ENCODE data around the gene MYOG. TPM values are rescaled to one million over a fixed set of nuclear protein-coding genes. Genes with fewer than 3 reads are reported as not detected.

The MYOG gene
- total and polyA plus RNA-seq, 2 of the 4 experiments (the other 2 are of a cell fraction), result not detected

DNA sequence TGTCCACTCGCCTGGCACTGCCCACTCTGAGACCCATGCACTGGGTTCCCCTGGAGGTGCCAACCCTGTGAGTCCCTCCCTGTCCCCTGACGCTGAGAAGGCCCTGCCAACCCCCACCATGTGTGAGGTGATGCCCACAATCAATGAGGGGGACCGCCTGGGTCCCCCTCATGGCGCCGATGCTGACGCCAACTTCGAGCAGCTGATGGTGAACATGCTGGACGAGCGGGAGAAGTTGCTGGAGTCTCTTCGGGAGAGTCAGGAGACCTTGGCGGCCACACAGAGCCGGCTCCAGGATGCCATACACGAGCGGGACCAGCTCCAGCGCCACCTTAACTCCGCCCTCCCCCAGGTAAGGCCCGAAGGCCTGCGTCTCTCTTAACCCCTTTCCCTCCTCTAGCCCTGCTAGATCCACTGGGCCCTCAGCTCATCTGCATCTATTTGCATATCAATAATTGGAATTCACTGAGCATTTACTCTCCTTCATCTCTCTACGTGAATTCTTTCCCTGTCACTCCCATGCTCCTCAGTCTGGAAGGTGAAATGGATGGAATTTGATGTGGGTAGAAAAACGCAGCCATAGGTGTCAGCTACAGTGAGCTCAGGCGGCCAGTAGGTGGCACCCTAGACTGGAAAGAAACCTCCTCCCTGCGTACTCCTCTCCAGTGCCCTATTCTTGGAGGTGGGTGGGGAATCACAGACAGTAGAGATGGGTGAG lies 46.8 kb downstream of the MYOG start:
- dilution Hi-C loops (cut with HindIII; ENCODE audit: low sequenced_read_pairs, unreplicated experiment), result no loop called here
- Histone ChIP-seq H2AK9ac (replicated peaks; ENCODE audit: low read depth, low read length, poor library complexity) (no peak overlapping the region), H3K4ac (ENCODE audit: low read depth, low read length) (no peak overlapping the region), H4K20me1 (ENCODE audit: insufficient read depth, low read length) (peaks cover 21% of the 10 kb centered on the region), H4K8ac (ENCODE audit: low read depth in 2 of 2, low read length in 2 of 2) (no peak overlapping the region), H3K4me2 (ENCODE audit: low read depth, low read length) (no peak overlapping the region), H3K27ac (ENCODE audit: insufficient read depth, low read length) (no peak overlapping the region), H3K79me1 (ENCODE audit: low read depth in 1 of 2, low read length in 2 of 2) (peaks cover 0 to 7% of the 10 kb centered on the region in 2 experiments; a peak in 1 of 4 replicates), H2BK5ac (ENCODE audit: low read depth, low read length, poor library complexity, severe bottlenecking) (no peak overlapping the region), H2AFZ (replicated peaks; ENCODE audit: low read length, poor library complexity) (peak overlapping the region; percentile 4), H2BK120ac (ENCODE audit: low read depth, low read length) (no peak overlapping the region), H3K27me3 (ENCODE audit: control insufficient read depth, insufficient read depth, low read length) (no peaks in the 10 kb centered on the region), H4K91ac (ENCODE audit: insufficient read depth, low read depth, low read length) (no peak overlapping the region; the same call in 1 of the 2 replicates), H4K5ac (ENCODE audit: low read depth, low read length) (no peak overlapping the region), H3K9ac (ENCODE audit: low read depth, low read length) (no peak overlapping the region), H3K56ac (ENCODE audit: extremely low read depth, insufficient read depth, low read length) (no peak overlapping the region), H3K4me3 (ENCODE audit: insufficient read depth, low read depth, low read length) (no peak overlapping the region), H2BK20ac (ENCODE audit: low read depth, low read length) (no peak overlapping the region), H3K36me3 (ENCODE audit: control insufficient read depth, insufficient read depth, low read length) (0 out of 2 replicates have a peak, but pooled peaks cover 4% of the 10 kb centered on the region), H3K23ac (ENCODE audit: low read depth, low read length) (no peak overlapping the region), H2BK15ac (ENCODE audit: low read depth, low read length) (no peak overlapping the region), H3K14ac (replicated peaks; ENCODE audit: low read depth, low read length) (no peak overlapping the region), H3K18ac (ENCODE audit: low read depth, low read length) (no peak overlapping the region), H3K9me3 (ENCODE audit: control insufficient read depth, insufficient read depth, low read length) (no peaks in the 10 kb centered on the region), H3K4me1 (ENCODE audit: control insufficient read depth, insufficient read depth, low read length) (peaks cover 25% of the 10 kb centered on the region), H2AK5ac (ENCODE audit: low read depth, low read length) (no peak overlapping the region), H3K9me1 (ENCODE audit: insufficient read depth, low read length) (0 out of 2 replicates have a peak, but pooled peaks cover 5% of the 10 kb centered on the region)
- DNase-seq (peak; percentile 65), ATAC-seq (ENCODE audit: low read depth) (peak; percentile 79)
- in situ Hi-C loops (cut with MboI; ENCODE audit: low sequenced_read_pairs), result loop anchor here (5.0 kb wide), 1 partner anchor 178 kb away; no protein-coding TSS in a partner anchor
- WGBS, 2 experiments (ENCODE audit: extremely low coverage in 2 of 2, insufficient read length in 1 of 2), result 83% methylated on average over 7 of the region's 22 CpGs; no CpG with 5 or more reads in 1 of the 2 experiments
- CTCF ChIA-PET, result interaction anchor here (0.8 to 7.2 kb wide), 20 partner anchors 10 to 240 kb away, joined by 3 to 49 read pairs (median 6); partner anchors contain the start of gene PPFIA4
- TF ChIP-seq POLR2A (IDR thresholded peaks at IDR 0.05; ENCODE audit: low read depth, low read length) (no peak), MXI1 (IDR thresholded peaks at IDR 0.05; ENCODE audit: borderline replicate concordance, low read depth, low read length) (no peak), SMC3 (IDR thresholded peaks at IDR 0.05; ENCODE audit: low read depth, low read length) (peak; percentile 76), BHLHE40 (IDR thresholded peaks at IDR 0.05; ENCODE audit: low read depth, low read length) (no peak), CHD1 (IDR thresholded peaks at IDR 0.05; ENCODE audit: low read depth, low read length) (no peak), NFE2L2 (IDR thresholded peaks at IDR 0.05; ENCODE audit: low read depth, low read length) (no peak), CEBPB (IDR thresholded peaks at IDR 0.05; ENCODE audit: low read depth, low read length) (no peak), MAZ (IDR thresholded peaks at IDR 0.05; ENCODE audit: borderline replicate concordance, low read depth, low read length) (no peak), MAFK (IDR thresholded peaks at IDR 0.05; ENCODE audit: low read depth, low read length) (no peak), RAD21 (IDR thresholded peaks at IDR 0.05; ENCODE audit: low read length) (peak; percentile 90), RCOR1 (IDR thresholded peaks at IDR 0.05; ENCODE audit: insufficient replicate concordance, low read length) (no peak)
- TF ChIP-seq, protein P1, sequence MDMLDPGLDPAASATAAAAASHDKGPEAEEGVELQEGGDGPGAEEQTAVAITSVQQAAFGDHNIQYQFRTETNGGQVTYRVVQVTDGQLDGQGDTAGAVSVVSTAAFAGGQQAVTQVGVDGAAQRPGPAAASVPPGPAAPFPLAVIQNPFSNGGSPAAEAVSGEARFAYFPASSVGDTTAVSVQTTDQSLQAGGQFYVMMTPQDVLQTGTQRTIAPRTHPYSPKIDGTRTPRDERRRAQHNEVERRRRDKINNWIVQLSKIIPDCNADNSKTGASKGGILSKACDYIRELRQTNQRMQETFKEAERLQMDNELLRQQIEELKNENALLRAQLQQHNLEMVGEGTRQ (IDR thresholded peaks at IDR 0.05; ENCODE audit: low read depth, low read length), result no peak
- TF ChIP-seq, protein P2, sequence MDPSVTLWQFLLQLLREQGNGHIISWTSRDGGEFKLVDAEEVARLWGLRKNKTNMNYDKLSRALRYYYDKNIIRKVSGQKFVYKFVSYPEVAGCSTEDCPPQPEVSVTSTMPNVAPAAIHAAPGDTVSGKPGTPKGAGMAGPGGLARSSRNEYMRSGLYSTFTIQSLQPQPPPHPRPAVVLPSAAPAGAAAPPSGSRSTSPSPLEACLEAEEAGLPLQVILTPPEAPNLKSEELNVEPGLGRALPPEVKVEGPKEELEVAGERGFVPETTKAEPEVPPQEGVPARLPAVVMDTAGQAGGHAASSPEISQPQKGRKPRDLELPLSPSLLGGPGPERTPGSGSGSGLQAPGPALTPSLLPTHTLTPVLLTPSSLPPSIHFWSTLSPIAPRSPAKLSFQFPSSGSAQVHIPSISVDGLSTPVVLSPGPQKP (IDR thresholded peaks at IDR 0.05; ENCODE audit: borderline replicate concordance, low read depth, low read length), result no peak
- TF ChIP-seq, protein P3, sequence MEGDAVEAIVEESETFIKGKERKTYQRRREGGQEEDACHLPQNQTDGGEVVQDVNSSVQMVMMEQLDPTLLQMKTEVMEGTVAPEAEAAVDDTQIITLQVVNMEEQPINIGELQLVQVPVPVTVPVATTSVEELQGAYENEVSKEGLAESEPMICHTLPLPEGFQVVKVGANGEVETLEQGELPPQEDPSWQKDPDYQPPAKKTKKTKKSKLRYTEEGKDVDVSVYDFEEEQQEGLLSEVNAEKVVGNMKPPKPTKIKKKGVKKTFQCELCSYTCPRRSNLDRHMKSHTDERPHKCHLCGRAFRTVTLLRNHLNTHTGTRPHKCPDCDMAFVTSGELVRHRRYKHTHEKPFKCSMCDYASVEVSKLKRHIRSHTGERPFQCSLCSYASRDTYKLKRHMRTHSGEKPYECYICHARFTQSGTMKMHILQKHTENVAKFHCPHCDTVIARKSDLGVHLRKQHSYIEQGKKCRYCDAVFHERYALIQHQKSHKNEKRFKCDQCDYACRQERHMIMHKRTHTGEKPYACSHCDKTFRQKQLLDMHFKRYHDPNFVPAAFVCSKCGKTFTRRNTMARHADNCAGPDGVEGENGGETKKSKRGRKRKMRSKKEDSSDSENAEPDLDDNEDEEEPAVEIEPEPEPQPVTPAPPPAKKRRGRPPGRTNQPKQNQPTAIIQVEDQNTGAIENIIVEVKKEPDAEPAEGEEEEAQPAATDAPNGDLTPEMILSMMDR (conservative IDR thresholded peaks at IDR 0.05; ENCODE audit: low read depth, low read length), result peak; percentile 90
- BruUV-seq (replicated peaks), result no TSS peak
- POLR2A ChIA-PET (ENCODE audit: unreplicated experiment), result no interaction called here
- intact Hi-C loops (cut with micrococcal nuclease), result loop anchor here (1.0 to 10.0 kb wide), 5 partner anchors 78 to 446 kb away; no protein-coding TSS in a partner anchor

Measured in IMR-90 (cell line).